NCI-H2029 (cell line): ENCODE measurements around the gene CCNC.
"Not testable (repeated sequence)": the region's sequence is repeated elsewhere in the genome, so short reads cannot be mapped to it uniquely, and the experiment has no call there.

Experiments used
- DNase-seq: peaks from one replicate; lab custom pipeline; 2025; lab: John Stamatoyannopoulos, UW

The CCNC gene

GRCh38 chr6:99603421-99604165, 35.1 kb upstream of the CCNC start:
- peak; percentile 22 for DNase-seq

- no peak for DNase-seq
Measured at GRCh38 chr6:99602520-99603420, 34.3 kb upstream of the CCNC start.

DNA sequence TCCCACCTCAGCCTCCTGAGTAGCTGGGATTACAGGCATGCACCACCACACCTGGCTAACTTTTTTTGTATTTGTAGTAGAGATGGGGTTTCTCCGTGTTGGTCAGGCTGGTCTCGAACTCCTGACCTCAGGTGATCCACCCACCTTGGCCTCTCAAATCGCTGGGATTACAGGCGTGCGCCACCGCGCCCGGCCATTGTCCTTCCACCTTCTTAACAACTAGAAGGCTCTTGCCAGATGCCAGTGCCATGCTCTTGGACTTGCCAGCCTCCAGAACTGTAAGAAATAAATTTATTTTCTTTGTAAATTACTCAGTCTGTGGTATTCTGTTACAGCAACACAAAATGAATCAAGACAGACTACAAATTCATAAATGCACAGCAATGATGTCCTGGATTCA, 26.2 kb upstream of the CCNC start:
- DNase-seq: not testable (repeated sequence)

- no peak for DNase-seq
Measured at GRCh38 chr6:99592900-99593299, 24.4 kb upstream of the CCNC start.

- DNase-seq: no peak
Measured at GRCh38 chr6:99591673-99592364, 23.4 kb upstream of the CCNC start.

- DNase-seq: no peak
Measured at GRCh38 chr6:99590728-99591672, 22.5 kb upstream of the CCNC start.

- no peak for DNase-seq
Measured at GRCh38 chr6:99589907-99590493, 21.5 kb upstream of the CCNC start.

GRCh38 chr6:99589290-99589672, 20.8 kb upstream of the CCNC start:
- no peak for DNase-seq

GRCh38 chr6:99588618-99589289, 20.3 kb upstream of the CCNC start:
- DNase-seq: peak; percentile 38

DNA sequence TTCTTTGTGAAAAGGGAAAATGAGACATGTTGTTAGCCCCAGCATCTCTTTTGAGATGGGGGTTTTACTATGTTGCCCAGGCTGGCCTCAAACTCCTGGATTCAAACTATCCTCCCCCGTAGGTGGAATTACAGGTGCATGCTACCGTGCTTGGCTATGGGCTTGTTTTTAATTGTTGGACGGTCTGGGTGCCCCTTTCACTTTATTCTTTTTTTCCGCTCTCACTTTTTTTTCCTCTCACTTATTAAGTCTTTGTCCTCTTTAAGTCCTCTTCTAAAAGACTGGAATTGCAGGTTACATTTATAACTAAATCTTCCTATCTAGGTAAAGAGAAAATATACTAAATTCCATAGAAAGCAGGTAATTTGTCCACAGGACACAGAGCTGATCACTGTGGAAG, 19.3 kb upstream of the CCNC start:
- no peak for DNase-seq

GRCh38 chr6:99579781-99580180, 11.3 kb upstream of the CCNC start:
- no peak for DNase-seq

GRCh38 chr6:99575544-99576227, 7.2 kb upstream of the CCNC start:
- no peak for DNase-seq

DNA sequence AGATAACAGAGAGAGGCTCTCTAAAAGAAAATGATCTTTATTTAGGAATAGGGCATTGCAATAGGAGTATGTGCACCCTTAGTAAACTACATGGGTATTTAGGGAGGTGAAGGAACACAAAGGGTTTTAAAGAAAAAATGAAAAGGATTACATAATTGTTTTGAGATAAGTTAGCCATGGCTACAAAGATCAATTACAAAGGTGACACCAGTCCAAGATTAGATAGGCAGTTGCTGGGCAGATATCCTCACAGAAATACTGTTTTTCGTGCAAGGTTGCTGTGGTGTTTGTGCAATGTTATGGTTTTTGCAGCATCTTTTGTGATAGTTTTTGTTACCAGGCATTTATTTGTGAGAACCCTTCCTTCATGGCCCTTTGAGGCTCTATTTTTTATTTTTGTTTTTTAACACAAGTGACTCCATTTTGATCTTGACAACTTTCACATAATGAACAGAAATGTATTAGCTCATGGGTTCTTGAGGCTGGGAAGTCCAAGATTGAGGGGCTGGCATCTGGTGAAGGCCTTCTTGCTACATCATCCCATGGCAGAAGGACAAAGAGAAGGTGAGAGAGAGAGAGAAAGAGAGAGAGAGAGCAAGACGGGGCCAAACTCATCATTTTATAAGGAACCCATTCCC, 5.6 kb upstream of the CCNC start:
- DNase-seq: no peak

- DNase-seq: no peak
Measured at GRCh38 chr6:99563056-99563723, 5.3 kb downstream of the CCNC start.

DNA sequence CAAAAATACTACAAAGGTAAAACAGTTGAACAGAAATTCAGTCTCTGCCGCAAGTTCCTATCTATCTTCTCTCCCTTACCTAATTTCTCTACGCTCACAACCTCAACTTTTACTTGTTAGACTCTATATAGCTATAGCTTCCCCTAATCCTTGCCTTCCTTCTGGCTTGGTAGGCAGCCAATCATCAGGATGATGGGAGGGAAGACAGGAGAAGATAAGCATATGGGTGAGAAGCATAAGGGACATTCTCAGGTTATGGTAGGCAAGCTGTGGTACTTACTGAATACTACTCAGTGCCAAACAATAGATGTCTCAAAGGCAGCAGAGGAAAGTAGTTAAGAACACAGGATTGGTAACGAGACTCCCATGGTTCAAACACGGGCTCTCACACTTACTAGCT, 7.8 kb downstream of the CCNC start:
- no peak for DNase-seq

DNA sequence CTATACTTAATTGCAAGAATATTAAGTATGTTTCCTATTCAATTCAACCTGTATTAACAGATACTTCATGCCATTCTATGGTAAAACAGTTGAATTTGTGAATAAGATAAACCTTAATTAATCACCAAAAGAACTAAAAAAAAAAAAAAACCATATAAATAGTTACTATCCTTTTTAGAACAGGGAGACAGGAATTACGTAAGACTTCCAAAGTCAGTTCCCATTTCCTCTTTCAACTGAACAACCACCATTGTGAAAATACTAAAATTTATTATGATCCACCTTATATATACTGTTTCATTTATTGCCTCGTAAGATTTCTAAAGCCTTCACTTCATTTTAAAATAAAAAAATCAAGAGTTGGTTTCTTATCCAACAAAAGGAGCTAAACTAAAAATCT, 9.4 kb downstream of the CCNC start:
- no peak for DNase-seq

DNA sequence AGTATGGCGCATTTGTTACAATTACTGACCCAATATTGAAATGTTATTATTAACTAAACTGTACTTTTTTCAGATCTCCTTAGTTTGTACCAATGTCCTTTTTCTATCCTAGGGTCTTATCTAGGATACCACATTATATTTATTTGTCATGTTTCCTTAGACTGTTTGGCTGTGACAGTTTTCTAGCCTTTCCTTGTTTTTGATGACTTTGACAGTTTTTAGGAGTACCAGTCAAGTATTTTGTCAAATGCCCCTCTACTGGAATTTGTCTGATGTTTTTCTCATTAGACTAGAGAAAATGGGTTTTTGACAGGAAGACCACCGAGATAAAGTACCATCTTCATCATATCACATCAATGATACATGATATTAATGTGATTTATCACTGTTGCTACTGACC, 14.6 kb downstream of the CCNC start:
- no peak for DNase-seq

GRCh38 chr6:99550046-99550748, 18.3 kb downstream of the CCNC start:
- no peak for DNase-seq
